HUDEP-2 (cell line): ENCODE measurements around the gene RPGRIP1L.

ENCODE experiments used
- DNase-seq, 76 experiments: peaks; one replicate each; lab custom pipeline; 2025; ENCODE audit not compliant: unreplicated experiment in 76 of 76; lab: John Stamatoyannopoulos, UW

The RPGRIP1L gene

GRCh38 chr16:53703590-53704444 lies at the start of gene RPGRIP1L, which contains the start of gene FTO:
Gene RPGRIP1L (minus strand): TSS chr16:53703859. CDS start chr16:53700723, 3,136 bp downstream.
Gene FTO (plus strand): TSS chr16:53704156.
- peak; percentile 29 to 99 (median 96) for DNase-seq

- DNase-seq = no peak
Observed at GRCh38 chr16:53753431-53753830, 49.8 kb upstream of the RPGRIP1L start.

GRCh38 chr16:53752560-53752959 lies 48.9 kb upstream of the RPGRIP1L start:
- DNase-seq = no peak

GRCh38 chr16:53745753-53746266 lies 42.2 kb upstream of the RPGRIP1L start:
- DNase-seq = no peak

- no peak for DNase-seq
Observed at GRCh38 chr16:53745086-53745485, 41.4 kb upstream of the RPGRIP1L start.

GRCh38 chr16:53744449-53744848 lies 40.8 kb upstream of the RPGRIP1L start:
- no peak for DNase-seq

GRCh38 chr16:53743149-53743566 lies 39.5 kb upstream of the RPGRIP1L start:
- peak in 8 of 76 experiments; percentile 2 to 35 (median 14) for DNase-seq

GRCh38 chr16:53741546-53741945 lies 37.9 kb upstream of the RPGRIP1L start:
- DNase-seq = no peak

GRCh38 chr16:53740933-53741531 lies 37.4 kb upstream of the RPGRIP1L start:
- no peak for DNase-seq

GRCh38 chr16:53740476-53740875 lies 36.8 kb upstream of the RPGRIP1L start:
- DNase-seq = no peak

- DNase-seq = no peak
Observed at GRCh38 chr16:53737552-53737951, 33.9 kb upstream of the RPGRIP1L start.

- DNase-seq = no peak
Observed at GRCh38 chr16:53736297-53736696, 32.6 kb upstream of the RPGRIP1L start.

GRCh38 chr16:53734908-53735307 lies 31.2 kb upstream of the RPGRIP1L start:
- DNase-seq = no peak

- DNase-seq = no peak
Observed at GRCh38 chr16:53732296-53732929, 28.8 kb upstream of the RPGRIP1L start.

- DNase-seq = no peak
Observed at GRCh38 chr16:53730693-53731092, 27.0 kb upstream of the RPGRIP1L start.

- DNase-seq = no peak
Observed at GRCh38 chr16:53726625-53727024, 23.0 kb upstream of the RPGRIP1L start.

GRCh38 chr16:53721017-53721416 lies 17.4 kb upstream of the RPGRIP1L start:
- DNase-seq = no peak

GRCh38 chr16:53717577-53717976 lies 13.9 kb upstream of the RPGRIP1L start:
- no peak for DNase-seq

GRCh38 chr16:53715023-53715384 lies 11.3 kb upstream of the RPGRIP1L start:
- DNase-seq = no peak

GRCh38 chr16:53714205-53715022 lies 10.8 kb upstream of the RPGRIP1L start:
- no peak for DNase-seq
